Heart right ventricle (tissue), 16 donors: ENCODE data around the gene RANBP10. TPM values are rescaled to one million over a fixed set of nuclear protein-coding genes. Genes with fewer than 3 reads are reported as not detected.

ENCODE experiments used
- ATAC-seq, 8 donors: fragments of 200-7000 bp; cut with Tn5 transposase; one replicate each; pipeline ENCODE4 v1.9.1; 2020; ENCODE audit warnings: mild to moderate bottlenecking in 8 of 8, moderate library complexity in 8 of 8, moderate number of reproducible peaks in 1 of 8
- DNase-seq, 2 donors: peaks; one replicate each; pipeline ENCODE4 v3.0.0-alpha.2; 2020
- H3K27ac ChIP-seq, 10 donors: fragments of 200-600 bp; sonication (generic) in 2 of 10; one replicate each; pipeline versions ENCODE4 v1.5.0 to v1.8.0; 2020 to 2022; ENCODE audit warnings: mild to moderate bottlenecking in 3 of 10
- H3K27me3 ChIP-seq, 7 donors: fragments of 200-600 bp; one replicate each; pipeline ENCODE4 v1.8.0; 2021 to 2022; ENCODE audit warnings: mild to moderate bottlenecking in 2 of 7
- H3K36me3 ChIP-seq, 9 donors: fragments of 200-600 bp; sonication (generic) in 1 of 9; one replicate each; pipeline versions ENCODE4 v1.5.0 to v1.8.0; 2020 to 2022; ENCODE audit warnings: mild to moderate bottlenecking in 2 of 9
- H3K4me1 ChIP-seq, 9 donors: fragments of 200-600 bp; sonication (generic) in 1 of 9; one replicate each; pipeline versions ENCODE4 v1.5.0 to v1.8.0; 2020 to 2022; ENCODE audit warnings: mild to moderate bottlenecking in 4 of 9
- H3K4me3 ChIP-seq, 10 donors: fragments of 200-600 bp; sonication (generic) in 2 of 10; one replicate each; pipeline versions ENCODE4 v1.5.0 to v1.8.0; 2020 to 2022; ENCODE audit warnings: mild to moderate bottlenecking in 7 of 10, moderate library complexity in 2 of 10
- H3K9me3 ChIP-seq, 11 donors: fragments of 200-600 bp in 10 of 11; sonication (generic) in 2 of 11; one replicate each; pipeline versions ENCODE4 v1.5.0 to v1.8.0; 2013 to 2022; ENCODE audit warnings: mild to moderate bottlenecking in 2 of 11, control low read depth in 1 of 11, moderate library complexity in 1 of 11
- CTCF ChIP-seq, 9 donors: fragments of 200-600 bp; sonication (generic) in 2 of 9; IDR thresholded peaks; one replicate each; pipeline versions ENCODE4 v1.5.0 to v1.8.0; 2021 to 2022; ENCODE audit warnings: antibody characterized with exemption in 9 of 9, mild to moderate bottlenecking in 5 of 9, moderate library complexity in 1 of 9
- WGBS, 2 donors: extraction: QIAGEN DNeasy Blood & Tissue Kit; methylation state at CpG; one replicate each; pipeline ENCODE4 v1.1.7; 2013; ENCODE audit warnings: inconsistent platforms in 1 of 2; 5-methylcytosine and 5-hydroxymethylcytosine counted together
- intact Hi-C, 10 donors: fragments of 100-400 bp; cut with DNase I; formaldehyde crosslinking; loops; one replicate each; pipeline versions ENCODE4 v1.11.1 to v1.14.2; 2022
- polyA plus RNA-seq, 2 donors: library from polyadenylated mRNA; stranded (reverse); fragments of 200-250 nt; gene quantifications; one replicate each; pipeline ENCODE4 v1.2.3, GENCODE V29; 2013
- total RNA-seq, 10 donors: library from RNA; stranded (reverse); fragmentation: NEBNext Ultra II Directional in 3 of 10; extraction: Animal tissue kit (Norgen Biotek cat#: 25700) in 3 of 10; gene quantifications; one replicate each; pipeline versions ENCODE4 v1.2.1 to v1.2.4, GENCODE V29; 2021 to 2023
- donor health status: Arrhythmogenic right ventricular cardiomyopathy.
- donor health status: ischemic (EF 13 %, LVEDD 7.1; RV severe dilation, severe dysfunction).
- donor health status: healthy with polysubstance abuse.
- donor health status: DM: no; HTN: yes; CAD: no.
- donor health status: DM: no; HTN: no; CAD: no.
- donor health status: ischemic (EF 25% LVEDD 6.9; RV normal size, moderate dysfunction).
- donor health status: ischemic (EF 25% LVEDD 5.7; RV mildly dilated, moderate dysfunction).
- donor health status: healthy.
- donor health status: DM: yes; HTN: yes; CAD: no.
- donor health status: Ischemic cardiomyopathy.
- donor health status: ischemic (EF 35%, LVEDD 5.7; RV mildly dilated, moderate dysfunction).
- donor health status: nonischemic (EF 11% LVEDD 7.7; RV severe dilation, severe dysfunction).
- donor health status: DM: yes; HTN: yes; CAD: no.
- donor health status: PGD.
- donor health status: ischemic (EF 29% LVEDD 5.4; RV normal size, mild dysfunction).
- donor health status: nonischemic (EF 23%, LVEDD 6.1; RV moderate dilation, normal function).

Gene RANBP10
- total and polyA plus RNA-seq, 12 donors: 6.4 to 21.6 (median 13.4) TPM

- H3K4me1 ChIP-seq: peaks cover 0 to 33% (median 23%) of the 10 kb centered on the region in 9 donors
- H3K36me3 ChIP-seq: peaks cover 0 to 8% (median 0%) of the 10 kb centered on the region in 9 donors
- intact Hi-C loops: no loop called here
- no peak overlapping the region for H3K4me3 ChIP-seq
- DNase-seq (no peak), ATAC-seq (peak in 7 of 8 donors; percentile 11 to 74 (median 65))
- no peaks in the 10 kb centered on the region for H3K9me3 ChIP-seq
- peak overlapping the region in 3 of 10 donors; percentile 6 to 21 (median 15) for H3K27ac ChIP-seq
- no peaks in the 10 kb centered on the region for H3K27me3 ChIP-seq
- no peak for TF ChIP-seq CTCF (IDR thresholded peaks at IDR 0.05)
- WGBS, 2 donors: 51 to 62% methylated on average over 5 of the region's 5 CpGs
Measured at GRCh38 chr16:67781565-67781921, 24.8 kb downstream of the RANBP10 start.

- Histone ChIP-seq H3K9me3 (no peaks in the 10 kb centered on the region), H3K27ac (peak overlapping the region in 3 of 10 donors; percentile 6 to 21 (median 15)), H3K36me3 (peaks cover 0 to 8% (median 0%) of the 10 kb centered on the region in 9 donors), H3K27me3 (no peaks in the 10 kb centered on the region), H3K4me3 (no peak overlapping the region), H3K4me1 (peaks cover 0 to 33% (median 23%) of the 10 kb centered on the region in 9 donors)
- ATAC-seq (peak in 5 of 8 donors; percentile 20 to 32 (median 27)), DNase-seq (no peak)
- intact Hi-C loops: no loop called here
- TF ChIP-seq CTCF (IDR thresholded peaks at IDR 0.05): no peak
- WGBS, 2 donors: 89 to 91% methylated on average over 7 of the region's 7 CpGs
Measured at GRCh38 chr16:67780847-67781564, 25.4 kb downstream of the RANBP10 start.

- Histone ChIP-seq H3K27ac (peak overlapping the region in 1 of 10 donors; percentile 2), H3K27me3 (no peaks in the 10 kb centered on the region), H3K4me3 (no peak overlapping the region), H3K9me3 (no peaks in the 10 kb centered on the region), H3K4me1 (peaks cover 0 to 35% (median 23%) of the 10 kb centered on the region in 9 donors), H3K36me3 (peaks cover 0 to 8% (median 0%) of the 10 kb centered on the region in 9 donors)
- 74% methylated on average over 5 of the region's 5 CpGs for WGBS, 2 donors
- intact Hi-C loops: no loop called here
- no peak for TF ChIP-seq CTCF (IDR thresholded peaks at IDR 0.05)
- DNase-seq (no peak), ATAC-seq (peak in 3 of 8 donors; percentile 20 to 63 (median 22))
Measured at GRCh38 chr16:67779256-67780014, 26.9 kb downstream of the RANBP10 start.

- 93 to 96% methylated on average over 6 of the region's 6 CpGs for WGBS, 2 donors
- Histone ChIP-seq H3K4me3 (no peak overlapping the region), H3K27me3 (no peaks in the 10 kb centered on the region), H3K9me3 (no peaks in the 10 kb centered on the region), H3K36me3 (peaks cover 0 to 19% (median 6%) of the 10 kb centered on the region in 9 donors), H3K4me1 (peaks cover 11 to 40% (median 31%) of the 10 kb centered on the region in 9 donors), H3K27ac (no peak overlapping the region)
- DNase-seq (no peak), ATAC-seq (no peak)
- no peak for TF ChIP-seq CTCF (IDR thresholded peaks at IDR 0.05)
- intact Hi-C loops: no loop called here
Measured at GRCh38 chr16:67775273-67775672, 31.1 kb downstream of the RANBP10 start.
